CD4-positive, alpha-beta T cell (primary cell): ENCODE results near the gene BACE2. TPM values are rescaled to one million over a fixed set of nuclear protein-coding genes. Genes with fewer than 3 reads are reported as not detected.

Experiments
- ATAC-seq: fragments of 200-7000 bp; cut with Tn5 transposase; one replicate; pipeline ENCODE4 v1.10.0; 2022; ENCODE audit warnings: mild to moderate bottlenecking; ENCODE audit not compliant: poor library complexity
- CTCF ChIA-PET: fragments of 350-600 bp; sonication (Branson Sonifier 250); formaldehyde crosslinking; loops from one replicate; lab custom pipeline; 2021; ENCODE audit warnings: antibody characterized with exemption, inconsistent platforms; lab: Charles Lee
- POLR2A ChIA-PET: fragments of 350-600 bp; sonication (Branson Sonifier 250); formaldehyde crosslinking; loops from one replicate; lab custom pipeline; 2021; ENCODE audit warnings: antibody characterized with exemption, inconsistent platforms; lab: Charles Lee
- DNase-seq, 14 experiments: peaks; one replicate each; pipeline ENCODE4 v3.0.0-alpha.2; 2013 to 2020; ENCODE audit warnings: mixed read lengths in 2 of 14
- H3K27ac ChIP-seq, 2 donors: one replicate each; pipeline versions ENCODE4 v1.5.1 to v1.7.0; 2013; ENCODE audit warnings: low read length in 2 of 2, low read depth in 1 of 2, mild to moderate bottlenecking in 1 of 2
- H3K27me3 ChIP-seq, 2 experiments: 1 replicate in 1 of 2; 2 replicates in 1 of 2; pipeline versions ENCODE4 v1.6.1 to v1.7.0; 2013; ENCODE audit warnings: low read length in 2 of 2, control low read depth in 1 of 2, mild to moderate bottlenecking in 1 of 2, moderate library complexity in 1 of 2; ENCODE audit not compliant: insufficient read depth in 2 of 2, control insufficient read depth in 1 of 2
- H3K36me3 ChIP-seq: one replicate; pipeline ENCODE4 v1.6.1; 2013; ENCODE audit warnings: low read length, control low read depth; ENCODE audit not compliant: insufficient read depth
- H3K4me1 ChIP-seq: one replicate; pipeline ENCODE4 v1.6.1; 2013; ENCODE audit warnings: low read length, control low read depth; ENCODE audit not compliant: insufficient read depth
- H3K4me3 ChIP-seq: one replicate; pipeline ENCODE4 v1.5.1; 2013; ENCODE audit warnings: mild to moderate bottlenecking, low read length, moderate library complexity
- H3K9me3 ChIP-seq, 2 experiments: 1 replicate in 1 of 2; 2 replicates in 1 of 2; pipeline versions ENCODE4 v1.6.1 to v1.7.0; 2013; ENCODE audit warnings: low read length in 2 of 2, mild to moderate bottlenecking in 2 of 2, control low read depth in 1 of 2, moderate library complexity in 1 of 2; ENCODE audit not compliant: control insufficient read depth in 1 of 2, insufficient read depth in 1 of 2
- H3K27ac Mint-ChIP-seq: one replicate; pipeline ENCODE4 v1.8.0; 2020; ENCODE audit warnings: mixed read lengths
- H3K27me3 Mint-ChIP-seq: one replicate; pipeline ENCODE4 v1.8.0; 2021; ENCODE audit warnings: mixed read lengths
- H3K36me3 Mint-ChIP-seq: one replicate; pipeline ENCODE4 v1.8.0; 2021; ENCODE audit warnings: low read depth, mixed read lengths
- H3K4me1 Mint-ChIP-seq: one replicate; pipeline ENCODE4 v1.8.0; 2021; ENCODE audit warnings: low read depth, mixed read lengths
- H3K4me3 Mint-ChIP-seq: one replicate; pipeline ENCODE4 v1.8.0; 2020; ENCODE audit warnings: mild to moderate bottlenecking, mixed read lengths
- H3K9me3 Mint-ChIP-seq: one replicate; pipeline ENCODE4 v1.8.0; 2020; ENCODE audit warnings: mixed read lengths
- CTCF ChIP-seq: fragments of 200-600 bp; IDR thresholded peaks from one replicate; pipeline ENCODE4 v1.8.0; 2022; ENCODE audit warnings: antibody characterized with exemption, mild to moderate bottlenecking
- intact Hi-C, 2 experiments: fragments of 100-400 bp; cut with DNase I in 1 of 2; cut with micrococcal nuclease in 1 of 2; formaldehyde crosslinking; loops; one replicate each; pipeline versions ENCODE4 v1.15.1 to v1.9.0; 2023 to 2025; cut with DNase I, micrococcal nuclease
- total RNA-seq, 174 experiments: library from RNA in 2 of 174; stranded (reverse) in 2 of 174; gene quantifications; one replicate each; pipeline ENCODE4 v1.2.3 and lab custom pipeline; 2021 to 2026

The BACE2 gene
- total RNA-seq, 2 experiments from 2014 or later, result 0.16 TPM; not detected in 1

- Mint-ChIP-seq H3K36me3 (no peaks in the 10 kb centered on the region), H3K4me1 (peaks cover 3% of the 10 kb centered on the region)
Measured at GRCh38 chr21:41161428-41161827, 6.5 kb upstream of the BACE2 start.

DNA sequence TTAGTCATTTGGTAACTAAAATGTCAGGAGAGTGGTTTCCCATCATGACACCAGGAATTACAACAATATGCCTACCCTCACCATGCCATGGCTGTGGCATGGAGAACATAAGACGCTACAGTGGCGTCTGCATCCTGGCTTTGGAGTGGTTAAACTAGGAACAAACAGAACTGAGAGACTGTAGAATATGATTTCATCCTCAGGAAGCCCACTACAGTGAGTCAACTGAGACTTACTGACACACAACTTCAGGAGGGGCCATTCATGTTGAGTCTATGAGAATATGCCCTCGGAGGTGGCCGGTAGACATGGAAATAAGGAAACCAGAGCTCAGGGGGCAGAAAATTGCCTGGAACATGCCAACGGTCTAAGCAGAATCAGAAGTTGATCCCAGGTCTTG lies 5.9 kb upstream of the BACE2 start:
- no peak overlapping the region for H3K27ac Mint-ChIP-seq
- no peak overlapping the region for H3K4me3 Mint-ChIP-seq
- Histone ChIP-seq H3K27me3 (peaks cover 13 to 23% of the 10 kb centered on the region in 2 experiments), H3K9me3 (peaks cover 0 to under 1% of the 10 kb centered on the region in 2 experiments), H3K4me1 (no peaks in the 10 kb centered on the region), H3K4me3 (no peak overlapping the region), H3K36me3 (no peaks in the 10 kb centered on the region), H3K27ac (no peak overlapping the region)
- ChIA-PET POLR2A (no interaction called here), CTCF (no interaction called here)
- no peaks in the 10 kb centered on the region for H3K36me3 Mint-ChIP-seq
- H3K27me3 Mint-ChIP-seq, result peaks cover 62% of the 10 kb centered on the region
- ATAC-seq, result no peak
- DNase-seq, result no peak
- no peak for TF ChIP-seq CTCF
- intact Hi-C loops, result no loop called here
- peaks cover 7% of the 10 kb centered on the region for H3K9me3 Mint-ChIP-seq
- H3K4me1 Mint-ChIP-seq, result peaks cover 8% of the 10 kb centered on the region

More at GRCh38 chr21:41161428-41161827, 6.5 kb upstream of the BACE2 start:
- DNase-seq, result no peak
- Histone ChIP-seq H3K4me1 (no peaks in the 10 kb centered on the region), H3K4me3 (no peak overlapping the region), H3K27me3 (peaks cover 8 to 22% of the 10 kb centered on the region in 2 experiments), H3K27ac (no peak overlapping the region), H3K36me3 (no peaks in the 10 kb centered on the region), H3K9me3 (no peaks in the 10 kb centered on the region)
- Mint-ChIP-seq H3K27me3 (peaks cover 57% of the 10 kb centered on the region), H3K4me3 (no peak overlapping the region), H3K9me3 (peaks cover 7% of the 10 kb centered on the region), H3K27ac (no peak overlapping the region)
- no peak for TF ChIP-seq CTCF
- CTCF ChIA-PET, result no interaction called here
- intact Hi-C loops, result no loop called here
- POLR2A ChIA-PET, result no interaction called here
- ATAC-seq, result no peak

GRCh38 chr21:41163091-41163490 lies 4.9 kb upstream of the BACE2 start:
- POLR2A ChIA-PET, result no interaction called here
- intact Hi-C loops, result no loop called here
- ATAC-seq (no peak), DNase-seq (no peak)
- no peak overlapping the region for H3K4me3 Mint-ChIP-seq
- H3K4me1 Mint-ChIP-seq, result peaks cover 8% of the 10 kb centered on the region
- H3K4me1 ChIP-seq, result peaks cover 4% of the 10 kb centered on the region
- no peak overlapping the region for H3K4me3 ChIP-seq
- H3K27me3 Mint-ChIP-seq, result peaks cover 60% of the 10 kb centered on the region
- H3K9me3 Mint-ChIP-seq, result peaks cover 7% of the 10 kb centered on the region
- CTCF ChIA-PET, result no interaction called here
- H3K27ac ChIP-seq, result no peak overlapping the region
- peaks cover 0 to 5% of the 10 kb centered on the region in 2 experiments for H3K9me3 ChIP-seq
- H3K27ac Mint-ChIP-seq, result no peak overlapping the region
- no peak for TF ChIP-seq CTCF
- H3K36me3 ChIP-seq, result no peaks in the 10 kb centered on the region
- no peaks in the 10 kb centered on the region for H3K36me3 Mint-ChIP-seq
- H3K27me3 ChIP-seq, result peaks cover 13 to 28% of the 10 kb centered on the region in 2 experiments
